HEK293T (cell line): ENCODE measurements around the gene PTCH1.
A peak's percentile ranks its signal among the peaks of the same experiment; 100 is the strongest.

Source experiments
- CTCF ChIA-PET: fragments of 350-600 bp; formaldehyde crosslinking; extraction: SDS; loops from one replicate; lab custom pipeline; 2021; ENCODE audit warnings: antibody characterized with exemption, inconsistent platforms; lab: Yijun Ruan, JAX
- POLR2A ChIA-PET: fragments of 350-600 bp; formaldehyde crosslinking; extraction: SDS; loops from one replicate; lab custom pipeline; 2020; ENCODE audit warnings: antibody characterized with exemption, inconsistent platforms; lab: Yijun Ruan, JAX
- DNase-seq: peaks from one replicate; pipeline ENCODE4 v3.0.0; 2012; ENCODE audit warnings: mixed read lengths; ENCODE audit errors: extremely low spot score
- ARNT ChIP-seq: fragments of 450-650 bp; IDR thresholded peaks from 2 replicates; pipeline ENCODE4 v1.6.1; 2017; ENCODE audit warnings: mild to moderate bottlenecking
- BHLHE40 ChIP-seq: fragments of 450-650 bp; IDR thresholded peaks from 2 replicates; pipeline ENCODE4 v1.6.1; 2016; ENCODE audit warnings: mild to moderate bottlenecking, moderate library complexity, borderline replicate concordance
- CTBP1 ChIP-seq: fragments of 450-650 bp; IDR thresholded peaks from 2 replicates; pipeline ENCODE4 v1.6.1; 2016; ENCODE audit warnings: borderline replicate concordance
- ELF4 ChIP-seq: fragments of 450-650 bp; IDR thresholded peaks from 2 replicates; pipeline ENCODE4 v1.6.1; 2017; ENCODE audit warnings: antibody characterized with exemption
- FOXA1 ChIP-seq: fragments of 450-650 bp; IDR thresholded peaks from 2 replicates; pipeline ENCODE4 v1.6.1; 2016; ENCODE audit warnings: mild to moderate bottlenecking
- FOXK2 ChIP-seq: fragments of 450-650 bp; IDR thresholded peaks from 2 replicates; pipeline ENCODE4 v1.6.1; 2016; ENCODE audit warnings: mild to moderate bottlenecking
- FOXM1 ChIP-seq: fragments of 450-650 bp; IDR thresholded peaks from 2 replicates; pipeline ENCODE4 v1.6.1; 2017; ENCODE audit warnings: mild to moderate bottlenecking, borderline replicate concordance
- HDGF ChIP-seq: fragments of 450-650 bp; IDR thresholded peaks from 2 replicates; pipeline ENCODE4 v1.6.1; 2017; ENCODE audit warnings: antibody characterized with exemption, borderline replicate concordance
- L3MBTL2 ChIP-seq: fragments of 450-650 bp; conservative IDR thresholded peaks from 2 replicates; pipeline ENCODE4 v1.6.1; 2016; ENCODE audit warnings: mild to moderate bottlenecking
- LEF1 ChIP-seq: fragments of 450-650 bp; IDR thresholded peaks from 2 replicates; pipeline ENCODE4 v1.6.1; 2017; ENCODE audit warnings: mild to moderate bottlenecking, borderline replicate concordance
- NFRKB ChIP-seq: fragments of 450-650 bp; IDR thresholded peaks from 2 replicates; pipeline ENCODE4 v1.6.1; 2016; ENCODE audit warnings: mild to moderate bottlenecking, moderate library complexity
- PKNOX1 ChIP-seq: fragments of 450-650 bp; IDR thresholded peaks from 2 replicates; pipeline ENCODE4 v1.6.1; 2016
- SP1 ChIP-seq: fragments of 450-650 bp; IDR thresholded peaks from 2 replicates; pipeline ENCODE4 v1.6.1; 2017
- SUZ12 ChIP-seq: fragments of 450-650 bp; IDR thresholded peaks from 2 replicates; pipeline ENCODE4 v1.6.1; 2016; ENCODE audit warnings: mild to moderate bottlenecking
- TARDBP ChIP-seq: fragments of 450-650 bp; IDR thresholded peaks from 2 replicates; pipeline ENCODE4 v1.6.1; 2016
- ZNF384 ChIP-seq: fragments of 450-650 bp; IDR thresholded peaks from 2 replicates; pipeline ENCODE4 v1.6.1; 2016

PTCH1 gene

GRCh38 chr9:95505717-95506427 lies 10.9 kb downstream of the PTCH1 start:
- POLR2A ChIA-PET = interaction anchor here (0.7 to 1.2 kb wide), 3 partner anchors 10 to 711 kb away, joined by 3 read pairs; no protein-coding TSS in a partner anchor
- TF ChIP-seq ZNF384 (peak; percentile 38; the same call in 1 of the 2 replicates), PKNOX1 (no peak), FOXM1 (peak; percentile 91), NFRKB (no peak), L3MBTL2 (no peak)
- DNase-seq = peak; percentile 71
- CTCF ChIA-PET = no interaction called here

- no peak for TF ChIP-seq ARNT
- no peak for TF ChIP-seq LEF1
- no peak for TF ChIP-seq SUZ12
- no peak for TF ChIP-seq FOXM1
- TF ChIP-seq CTBP1 = no peak
- no peak for TF ChIP-seq PKNOX1
- no peak for TF ChIP-seq NFRKB
- no peak for TF ChIP-seq TARDBP
- TF ChIP-seq HDGF = no peak
- no peak for TF ChIP-seq SP1
- POLR2A ChIA-PET = interaction anchor here (1.0 kb wide), 1 partner anchor 9 kb away, joined by 3 read pairs; no protein-coding TSS in a partner anchor
- CTCF ChIA-PET = interaction anchor here (1.2 kb wide), 1 partner anchor 222 kb away, joined by 6 read pairs; no protein-coding TSS in a partner anchor
- DNase-seq = no peak
Observed at GRCh38 chr9:95505072-95505716, 11.6 kb downstream of the PTCH1 start.

GRCh38 chr9:95504053-95504963 lies 12.5 kb downstream of the PTCH1 start:
- no peak for DNase-seq
- TF ChIP-seq TARDBP (no peak), PKNOX1 (peak; percentile 32; the same call in 1 of the 2 replicates), SP1 (no peak), CTBP1 (no peak), ELF4 (no peak), HDGF (no peak), ZNF384 (peak; percentile 91)
- CTCF ChIA-PET = interaction anchor here (1.2 kb wide), 1 partner anchor 223 kb away, joined by 6 read pairs; no protein-coding TSS in a partner anchor
- POLR2A ChIA-PET = no interaction called here

- POLR2A ChIA-PET = no interaction called here
- TF ChIP-seq L3MBTL2 (no peak), HDGF (no peak), FOXA1 (no peak), FOXK2 (no peak), ARNT (no peak), SP1 (no peak), TARDBP (no peak), SUZ12 (no peak), ELF4 (no peak), BHLHE40 (no peak), FOXM1 (no peak), PKNOX1 (no peak), NFRKB (no peak), CTBP1 (no peak), ZNF384 (no peak)
- CTCF ChIA-PET = interaction anchor here (0.8 kb wide), 1 partner anchor 124 kb away, joined by 3 read pairs; no protein-coding TSS in a partner anchor
Observed at GRCh38 chr9:95503369-95503768, 13.4 kb downstream of the PTCH1 start.

GRCh38 chr9:95502248-95502647 lies 14.5 kb downstream of the PTCH1 start:
- DNase-seq = no peak
- POLR2A ChIA-PET = no interaction called here
- CTCF ChIA-PET = interaction anchor here (0.8 kb wide), 1 partner anchor 123 kb away, joined by 3 read pairs; no protein-coding TSS in a partner anchor
- TF ChIP-seq FOXA1 (no peak), CTBP1 (no peak), BHLHE40 (no peak), FOXK2 (no peak), TARDBP (no peak), ELF4 (no peak), L3MBTL2 (no peak), FOXM1 (no peak), ZNF384 (no peak), LEF1 (no peak), NFRKB (no peak), SUZ12 (no peak), HDGF (no peak), ARNT (no peak), PKNOX1 (no peak), SP1 (no peak)

More at GRCh38 chr9:95503369-95503768, 13.4 kb downstream of the PTCH1 start:
- DNase-seq = no peak
